ENCODE data around the gene DMBT1.

The DMBT1 gene

DNA sequence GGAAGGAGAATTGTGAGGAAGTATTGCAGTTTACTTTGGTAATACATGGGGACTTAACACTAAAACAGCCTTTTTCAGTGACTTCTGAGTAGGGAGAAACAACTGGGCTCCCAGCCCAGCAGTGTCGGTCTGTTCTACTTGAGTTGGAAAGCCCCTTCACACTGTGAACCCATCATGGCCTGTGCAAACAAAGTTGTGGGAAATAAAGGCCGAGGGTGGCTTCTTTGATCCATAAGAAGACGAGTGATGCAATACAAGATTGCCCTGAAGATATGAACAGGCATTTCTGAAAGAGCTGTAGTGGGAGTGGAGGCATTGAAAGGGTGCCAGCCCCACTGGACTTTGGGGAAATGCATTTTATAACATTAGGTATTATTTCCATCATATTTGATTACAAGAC is 110.8 kb downstream of the DMBT1 start:
- no peak overlapping the region for H3K4me3 ChIP-seq (ENCODE audit: extremely low read depth, insufficient read depth, low read length, poor library complexity, severe bottlenecking)
- H3K36me3 ChIP-seq (ENCODE audit: control insufficient read depth, insufficient read depth, low read length), result no peaks in the 10 kb centered on the region
- H3K4me1 ChIP-seq (ENCODE audit: control insufficient read depth, insufficient read depth, low read length, poor library complexity, severe bottlenecking), result no peaks in the 10 kb centered on the region
- H3K9me3 ChIP-seq (ENCODE audit: control insufficient read depth, low read length), result no peaks in the 10 kb centered on the region
- WGBS, 2 experiments (ENCODE audit: insufficient coverage in 2 of 2), result 94 to 100% methylated on average over 3 of the region's 3 CpGs
- H3K27ac ChIP-seq (ENCODE audit: low read depth, low read length, severe bottlenecking), result no peak overlapping the region

DNA sequence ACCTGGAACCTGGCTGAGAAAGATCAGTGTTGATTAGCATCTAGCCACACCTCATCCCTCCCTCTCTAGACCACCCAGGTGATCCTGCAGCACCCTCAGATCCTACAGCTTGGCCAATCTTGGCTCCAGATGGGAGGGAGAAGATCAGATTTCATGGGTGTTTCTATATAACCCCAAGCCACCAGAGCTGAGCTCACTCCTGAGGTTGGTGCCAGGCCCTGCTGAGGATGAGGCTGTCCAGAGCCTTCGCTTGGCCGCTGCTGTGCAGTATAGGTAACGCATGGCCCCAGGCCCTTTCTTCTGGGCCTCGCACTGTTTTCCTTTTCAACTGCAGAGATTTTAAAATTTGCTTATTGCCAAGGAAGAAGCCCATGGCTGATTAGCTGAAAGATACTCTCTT is 112.1 kb downstream of the DMBT1 start:
- Histone ChIP-seq H3K27ac (ENCODE audit: low read depth, low read length, severe bottlenecking) (no peak overlapping the region), H3K4me3 (ENCODE audit: extremely low read depth, insufficient read depth, low read length, poor library complexity, severe bottlenecking) (no peak overlapping the region), H3K9me3 (ENCODE audit: control insufficient read depth, low read length) (no peaks in the 10 kb centered on the region), H3K36me3 (ENCODE audit: control insufficient read depth, insufficient read depth, low read length) (no peaks in the 10 kb centered on the region), H3K4me1 (ENCODE audit: control insufficient read depth, insufficient read depth, low read length, poor library complexity, severe bottlenecking) (no peaks in the 10 kb centered on the region)
- WGBS, 2 experiments (ENCODE audit: insufficient coverage in 2 of 2), result 85 to 96% methylated on average over 3 of the region's 4 CpGs

GRCh38 chr10:122673269-122673668 is 112.7 kb downstream of the DMBT1 start:
- H3K27ac ChIP-seq (ENCODE audit: low read depth, low read length, severe bottlenecking), result no peak overlapping the region
- no peaks in the 10 kb centered on the region for H3K36me3 ChIP-seq (ENCODE audit: control insufficient read depth, insufficient read depth, low read length)
- H3K4me3 ChIP-seq (ENCODE audit: extremely low read depth, insufficient read depth, low read length, poor library complexity, severe bottlenecking), result no peak overlapping the region
- H3K9me3 ChIP-seq (ENCODE audit: control insufficient read depth, low read length), result no peaks in the 10 kb centered on the region
- WGBS, 2 experiments (ENCODE audit: insufficient coverage in 2 of 2), result 81 to 82% methylated on average over 5 of the region's 6 CpGs
- no peaks in the 10 kb centered on the region for H3K4me1 ChIP-seq (ENCODE audit: control insufficient read depth, insufficient read depth, low read length, poor library complexity, severe bottlenecking)

DNA sequence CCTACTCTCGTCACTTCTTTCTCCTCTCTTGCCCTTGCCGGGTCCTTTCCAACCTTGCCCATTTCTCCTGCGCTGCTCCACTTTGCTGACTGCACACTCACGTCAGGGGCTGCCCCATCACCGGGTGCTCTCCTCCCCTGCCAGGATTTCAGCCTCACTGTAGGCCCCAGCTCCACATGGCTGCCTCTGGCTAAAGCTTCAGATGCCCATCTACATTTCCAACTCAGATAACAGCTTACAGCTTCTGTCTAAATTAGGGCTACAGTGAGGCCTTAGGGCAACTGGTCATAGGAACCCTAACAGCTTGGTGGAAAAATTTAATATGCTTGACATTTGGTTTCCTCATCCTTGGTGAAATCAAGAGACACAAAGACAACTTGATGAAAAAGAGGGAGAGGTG is 113.2 kb downstream of the DMBT1 start:
- Histone ChIP-seq H3K4me3 (ENCODE audit: extremely low read depth, insufficient read depth, low read length, poor library complexity, severe bottlenecking) (no peak overlapping the region), H3K4me1 (ENCODE audit: control insufficient read depth, insufficient read depth, low read length, poor library complexity, severe bottlenecking) (no peaks in the 10 kb centered on the region), H3K9me3 (ENCODE audit: control insufficient read depth, low read length) (no peaks in the 10 kb centered on the region), H3K36me3 (ENCODE audit: control insufficient read depth, insufficient read depth, low read length) (no peaks in the 10 kb centered on the region), H3K27ac (ENCODE audit: low read depth, low read length, severe bottlenecking) (no peak overlapping the region)
- WGBS, 2 experiments (ENCODE audit: insufficient coverage in 2 of 2), result 91% methylated on average over 4 to 5 of the region's 5 CpGs

DNA sequence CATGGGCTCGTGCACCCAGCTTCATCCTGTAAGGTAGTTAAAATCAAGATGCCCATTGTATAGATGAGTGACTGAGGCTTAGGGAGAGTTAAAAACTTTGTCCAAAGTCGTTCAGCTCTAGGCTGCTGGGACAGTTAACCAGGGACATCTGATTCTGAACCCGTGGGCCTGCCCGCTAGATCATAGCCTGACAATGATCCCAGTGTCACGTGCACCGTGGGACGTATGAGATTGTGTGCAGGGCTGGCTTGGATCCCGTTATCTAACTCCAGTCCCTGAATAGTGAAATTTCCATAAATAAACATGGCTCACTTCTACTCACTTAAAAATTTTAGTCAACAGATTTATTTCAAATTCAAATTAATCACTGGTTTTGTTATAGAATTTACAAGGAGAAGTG is 114.2 kb downstream of the DMBT1 start:
- WGBS, 2 experiments (ENCODE audit: insufficient coverage in 2 of 2), result 90 to 92% methylated on average over 6 to 7 of the region's 8 CpGs
- Histone ChIP-seq H3K36me3 (ENCODE audit: control insufficient read depth, insufficient read depth, low read length) (no peaks in the 10 kb centered on the region), H3K4me1 (ENCODE audit: control insufficient read depth, insufficient read depth, low read length, poor library complexity, severe bottlenecking) (no peaks in the 10 kb centered on the region), H3K9me3 (ENCODE audit: control insufficient read depth, low read length) (no peaks in the 10 kb centered on the region), H3K4me3 (ENCODE audit: extremely low read depth, insufficient read depth, low read length, poor library complexity, severe bottlenecking) (no peak overlapping the region), H3K27ac (ENCODE audit: low read depth, low read length, severe bottlenecking) (no peak overlapping the region)

- no peaks in the 10 kb centered on the region for H3K36me3 ChIP-seq (ENCODE audit: control insufficient read depth, insufficient read depth, low read length)
- H3K4me1 ChIP-seq (ENCODE audit: control insufficient read depth, insufficient read depth, low read length, poor library complexity, severe bottlenecking), result no peaks in the 10 kb centered on the region
- H3K4me3 ChIP-seq (ENCODE audit: extremely low read depth, insufficient read depth, low read length, poor library complexity, severe bottlenecking), result no peak overlapping the region
- no peaks in the 10 kb centered on the region for H3K9me3 ChIP-seq (ENCODE audit: control insufficient read depth, low read length)
- H3K27ac ChIP-seq (ENCODE audit: low read depth, low read length, severe bottlenecking), result no peak overlapping the region
- WGBS, 2 experiments (ENCODE audit: insufficient coverage in 2 of 2), result 80 to 100% methylated on average over 1 to 2 of the region's 2 CpGs
These were observed 114.7 kb downstream of the DMBT1 start for GRCh38 chr10:122675278-122675677.

DNA sequence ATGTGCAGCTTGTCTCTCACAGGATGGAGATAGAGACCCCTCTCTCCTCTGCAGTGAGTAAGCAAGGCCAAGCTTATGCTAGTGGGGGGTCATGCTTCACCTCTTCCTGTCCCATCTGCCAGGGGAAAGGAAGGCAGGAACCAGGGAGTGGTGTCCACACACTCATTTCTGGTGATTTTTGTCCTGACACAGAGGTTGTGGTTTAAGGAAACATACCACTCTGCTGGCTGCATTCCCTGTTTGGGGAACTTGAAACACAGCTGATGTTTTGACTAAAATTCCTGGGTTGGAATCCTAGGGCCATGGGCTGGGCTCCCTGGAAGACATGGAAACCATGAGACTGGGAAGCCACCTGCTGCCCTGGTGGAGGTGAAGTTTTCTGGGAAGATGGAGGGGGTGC is 117.7 kb downstream of the DMBT1 start:
- Histone ChIP-seq H3K9me3 (ENCODE audit: control insufficient read depth, low read length) (no peaks in the 10 kb centered on the region), H3K36me3 (ENCODE audit: control insufficient read depth, insufficient read depth, low read length) (no peaks in the 10 kb centered on the region), H3K27ac (ENCODE audit: low read depth, low read length, severe bottlenecking) (no peak overlapping the region), H3K4me3 (ENCODE audit: extremely low read depth, insufficient read depth, low read length, poor library complexity, severe bottlenecking) (no peak overlapping the region), H3K4me1 (ENCODE audit: control insufficient read depth, insufficient read depth, low read length, poor library complexity, severe bottlenecking) (no peaks in the 10 kb centered on the region)

DNA sequence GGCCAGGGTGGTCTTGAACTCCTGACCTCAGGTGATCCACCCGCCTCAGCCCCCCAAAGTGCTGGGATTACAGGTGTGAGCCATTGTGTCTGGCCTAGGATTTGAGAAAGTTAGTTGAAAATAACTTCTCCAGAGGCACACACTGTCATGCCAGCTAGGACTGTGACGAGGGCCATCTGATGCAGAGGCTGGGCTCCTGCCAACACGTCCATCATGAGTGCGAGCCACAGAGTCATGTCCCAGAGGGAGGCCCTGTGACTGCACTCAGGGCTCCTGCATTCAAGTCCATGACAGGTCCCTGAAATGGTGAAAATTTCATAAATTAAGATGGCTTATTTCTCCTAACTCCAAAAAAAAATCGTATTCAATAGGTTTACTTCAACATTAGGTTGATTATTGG is 122.0 kb downstream of the DMBT1 start:
- 81 to 93% methylated on average over 3 to 4 of the region's 5 CpGs for WGBS, 2 experiments (ENCODE audit: insufficient coverage in 2 of 2)
- Histone ChIP-seq H3K9me3 (ENCODE audit: control insufficient read depth, low read length) (no peaks in the 10 kb centered on the region), H3K36me3 (ENCODE audit: control insufficient read depth, insufficient read depth, low read length) (no peaks in the 10 kb centered on the region)

GRCh38 chr10:122688293-122688989 is 127.9 kb downstream of the DMBT1 start:
- Histone ChIP-seq H3K4me1 (ENCODE audit: control insufficient read depth, insufficient read depth, low read length, poor library complexity, severe bottlenecking) (peaks cover 5% of the 10 kb centered on the region), H3K9me3 (ENCODE audit: control insufficient read depth, low read length) (no peaks in the 10 kb centered on the region), H3K36me3 (ENCODE audit: control insufficient read depth, insufficient read depth, low read length) (no peaks in the 10 kb centered on the region), H3K27ac (ENCODE audit: low read depth, low read length, severe bottlenecking) (peak overlapping the region; percentile 30), H3K4me3 (ENCODE audit: extremely low read depth, insufficient read depth, low read length, poor library complexity, severe bottlenecking) (no peak overlapping the region)
- 88 to 93% methylated on average over 6 of the region's 6 CpGs for WGBS, 2 experiments (ENCODE audit: insufficient coverage in 2 of 2)

More for the DNA sequence above, 122.0 kb downstream of the DMBT1 start:
- H3K4me1 ChIP-seq (ENCODE audit: control insufficient read depth, insufficient read depth, low read length, poor library complexity, severe bottlenecking), result no peaks in the 10 kb centered on the region
- H3K27ac ChIP-seq (ENCODE audit: low read depth, low read length, severe bottlenecking), result no peak overlapping the region
- no peak overlapping the region for H3K4me3 ChIP-seq (ENCODE audit: extremely low read depth, insufficient read depth, low read length, poor library complexity, severe bottlenecking)

GRCh38 chr10:122689146-122689820 is 128.7 kb downstream of the DMBT1 start:
- Histone ChIP-seq H3K9me3 (ENCODE audit: control insufficient read depth, low read length) (no peaks in the 10 kb centered on the region), H3K4me3 (ENCODE audit: extremely low read depth, insufficient read depth, low read length, poor library complexity, severe bottlenecking) (no peak overlapping the region), H3K27ac (ENCODE audit: low read depth, low read length, severe bottlenecking) (no peak overlapping the region), H3K4me1 (ENCODE audit: control insufficient read depth, insufficient read depth, low read length, poor library complexity, severe bottlenecking) (peaks cover 5% of the 10 kb centered on the region), H3K36me3 (ENCODE audit: control insufficient read depth, insufficient read depth, low read length) (no peaks in the 10 kb centered on the region)
- 100% methylated on average over 2 of the region's 6 CpGs; no CpG with 5 or more reads in 1 of the 2 experiments for WGBS, 2 experiments (ENCODE audit: insufficient coverage in 2 of 2)

DNA sequence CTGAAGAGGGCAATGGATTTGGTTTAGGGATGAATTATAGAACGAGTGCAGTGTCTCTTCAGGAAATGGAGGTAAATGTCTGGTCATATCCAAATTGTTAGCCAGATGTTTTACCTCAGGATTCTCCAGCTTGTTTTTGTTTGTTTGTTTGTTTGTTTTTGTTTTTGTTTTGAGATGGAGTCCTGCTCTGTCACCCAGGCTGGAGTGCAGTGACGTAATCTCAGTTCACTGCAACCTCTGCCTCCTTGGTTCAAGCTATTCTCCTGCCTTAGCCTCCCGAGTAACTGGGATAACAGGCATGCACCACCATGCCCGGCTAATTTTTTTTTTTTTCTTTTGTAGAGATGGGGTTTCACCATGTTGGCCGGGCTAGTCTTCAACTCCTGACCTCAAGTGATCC is 132.2 kb downstream of the DMBT1 start:
- Histone ChIP-seq H3K4me1 (ENCODE audit: control insufficient read depth, insufficient read depth, low read length, poor library complexity, severe bottlenecking) (peaks cover 5% of the 10 kb centered on the region), H3K27ac (ENCODE audit: low read depth, low read length, severe bottlenecking) (no peak overlapping the region), H3K9me3 (ENCODE audit: control insufficient read depth, low read length) (no peaks in the 10 kb centered on the region), H3K4me3 (ENCODE audit: extremely low read depth, insufficient read depth, low read length, poor library complexity, severe bottlenecking) (no peak overlapping the region), H3K36me3 (ENCODE audit: control insufficient read depth, insufficient read depth, low read length) (no peaks in the 10 kb centered on the region)
- 93 to 96% methylated on average over 2 of the region's 5 CpGs for WGBS, 2 experiments (ENCODE audit: insufficient coverage in 2 of 2)
